GM10266 (cell line): ENCODE results near the gene KRT222.

Experiments
- DNase-seq: peaks from one replicate; pipeline ENCODE4 v3.0.0; 2012; ENCODE audit errors: extremely low spot score
- CTCF ChIP-seq: IDR thresholded peaks from 2 replicates; pipeline ENCODE4 v1.5.1; 2012; ENCODE audit warnings: mild to moderate bottlenecking, low read depth; ENCODE audit not compliant: control insufficient read depth, insufficient read depth; ENCODE audit errors: missing control alignments

Gene KRT222

GRCh38 chr17:40625311-40625710 lies 39.7 kb downstream of the KRT222 start:
- DNase-seq: no peak
- TF ChIP-seq CTCF: no peak

- no peak for DNase-seq
- TF ChIP-seq CTCF: no peak
Measured at GRCh38 chr17:40623419-40624210, 41.4 kb downstream of the KRT222 start.

GRCh38 chr17:40622509-40622928 lies 42.5 kb downstream of the KRT222 start:
- no peak for TF ChIP-seq CTCF
- no peak for DNase-seq

GRCh38 chr17:40621578-40621977 lies 43.4 kb downstream of the KRT222 start:
- TF ChIP-seq CTCF: no peak
- no peak for DNase-seq

- no peak for DNase-seq
- no peak for TF ChIP-seq CTCF
Measured at GRCh38 chr17:40621019-40621418, 44.0 kb downstream of the KRT222 start.

GRCh38 chr17:40618754-40619625 lies 46.0 kb downstream of the KRT222 start:
- TF ChIP-seq CTCF: no peak
- no peak for DNase-seq
